ENCODE measurements around the gene LHCGR.
A peak's percentile ranks its signal among the peaks of the same experiment; 100 is the strongest.

Gene LHCGR

DNA sequence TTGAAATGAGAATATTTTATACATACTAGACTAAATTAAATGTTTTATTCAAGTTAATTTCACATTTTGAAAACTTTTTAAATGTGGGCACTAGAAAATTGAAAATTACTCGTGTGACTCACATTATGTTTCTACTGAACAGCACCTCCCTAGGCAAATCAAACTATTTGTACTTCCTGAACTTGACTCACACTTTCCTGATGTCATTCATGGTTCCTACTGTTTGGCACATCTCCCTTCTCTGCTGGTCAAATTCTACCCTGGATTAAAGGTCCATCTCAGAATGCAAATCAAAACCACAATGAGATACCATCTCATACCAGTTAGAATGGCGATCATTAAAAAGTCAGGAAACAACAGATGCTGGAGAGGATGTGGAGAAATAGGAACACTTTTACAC lies 16.7 kb downstream of the LHCGR start:
- no peak for DNase-seq

DNA sequence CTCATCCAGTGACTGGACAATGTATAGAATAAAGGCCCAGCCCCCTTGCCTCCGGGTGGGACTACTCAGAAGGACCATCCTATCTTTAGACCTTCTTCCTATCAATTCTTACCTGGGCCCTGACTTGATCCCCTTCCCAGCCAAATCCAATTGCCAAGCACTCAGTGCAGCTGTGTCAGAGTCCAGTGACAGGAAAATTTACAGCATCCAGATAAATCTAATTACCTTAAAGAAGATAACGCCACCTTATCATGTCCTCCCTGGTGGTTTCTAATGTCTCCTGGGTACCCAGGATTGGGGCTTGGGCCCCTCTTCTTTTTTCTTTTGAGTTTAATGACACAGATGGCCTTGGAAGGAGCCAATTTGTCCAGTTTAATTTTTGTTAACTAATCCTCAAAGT lies 19.3 kb downstream of the LHCGR start:
- no peak for DNase-seq

DNA sequence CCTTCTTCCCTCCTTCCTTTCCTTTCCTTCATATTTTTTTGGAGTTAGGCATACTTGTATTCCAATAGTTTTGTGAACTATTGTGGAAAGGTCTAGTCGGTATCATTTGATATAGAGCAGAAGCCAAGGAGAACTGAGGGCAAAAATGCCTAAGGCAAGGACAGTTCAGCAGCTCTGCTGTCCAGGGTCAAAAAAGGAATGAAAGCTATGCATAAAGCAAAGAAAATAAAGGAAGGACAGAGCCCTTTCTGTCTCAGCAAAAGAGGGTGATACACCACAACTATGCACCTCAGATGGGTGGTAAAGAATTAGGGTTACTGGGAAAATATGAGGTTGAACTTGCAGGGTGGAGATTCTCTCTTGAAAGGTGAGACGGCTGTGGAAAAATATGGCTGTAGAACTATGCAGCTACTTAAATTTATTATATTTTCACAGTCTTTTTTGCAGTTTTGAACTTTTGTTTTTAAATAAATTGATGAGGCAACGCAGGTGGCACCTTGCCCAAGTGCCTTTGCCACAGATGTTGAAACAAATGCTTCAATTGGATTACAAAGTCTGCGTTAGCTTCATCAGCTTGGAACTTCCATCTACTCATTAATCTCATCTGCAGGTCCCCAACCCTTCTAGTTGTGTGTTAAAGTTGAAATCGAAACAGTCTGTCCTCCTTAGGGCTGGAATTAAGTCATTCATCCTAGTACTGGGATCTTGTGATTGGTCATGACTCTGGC lies 20.8 kb downstream of the LHCGR start:
- peak in 1 of 2 experiments; percentile 52 for DNase-seq

DNA sequence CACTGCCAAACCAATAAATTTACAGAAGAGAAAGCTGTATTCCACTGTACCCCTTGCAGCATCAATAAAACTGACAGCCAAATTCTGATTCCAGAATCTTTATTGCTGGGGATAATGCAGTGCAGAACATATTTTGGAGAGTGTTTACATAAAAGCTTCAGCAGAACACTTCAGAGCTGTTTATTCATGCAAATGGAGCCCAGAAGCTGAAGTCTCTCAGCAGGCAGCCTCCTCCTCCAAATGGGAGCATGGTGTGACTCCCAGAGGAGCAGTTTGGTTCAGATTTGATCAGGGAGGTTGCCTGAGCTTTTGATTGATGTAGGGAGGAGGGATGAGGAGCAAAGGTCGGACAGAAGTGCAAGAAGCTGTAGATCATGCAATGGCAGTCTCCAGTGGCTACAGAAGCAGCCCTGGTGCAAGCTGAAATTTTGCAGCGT lies 22.4 kb downstream of the LHCGR start:
- no peak for DNase-seq

DNA sequence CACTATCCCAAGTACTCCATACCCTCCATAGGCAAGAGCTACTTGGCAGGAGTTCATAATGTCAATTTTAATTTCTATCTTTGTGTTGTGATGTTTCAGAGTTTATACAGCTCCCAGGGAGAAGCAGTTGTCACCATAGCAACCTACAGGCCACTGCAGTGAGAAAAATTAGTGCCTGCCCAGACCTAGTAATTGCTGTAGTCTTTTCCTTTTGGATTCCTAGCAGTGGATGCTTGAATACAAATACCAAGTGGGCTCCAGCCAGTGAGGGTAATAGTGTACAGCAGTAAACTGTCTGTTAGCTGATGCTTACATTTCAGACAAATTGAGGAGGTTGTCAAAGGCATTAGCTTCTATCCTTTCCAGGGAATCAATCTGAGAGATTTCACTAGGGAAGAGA lies 26.7 kb downstream of the LHCGR start:
- no peak for DNase-seq

DNA sequence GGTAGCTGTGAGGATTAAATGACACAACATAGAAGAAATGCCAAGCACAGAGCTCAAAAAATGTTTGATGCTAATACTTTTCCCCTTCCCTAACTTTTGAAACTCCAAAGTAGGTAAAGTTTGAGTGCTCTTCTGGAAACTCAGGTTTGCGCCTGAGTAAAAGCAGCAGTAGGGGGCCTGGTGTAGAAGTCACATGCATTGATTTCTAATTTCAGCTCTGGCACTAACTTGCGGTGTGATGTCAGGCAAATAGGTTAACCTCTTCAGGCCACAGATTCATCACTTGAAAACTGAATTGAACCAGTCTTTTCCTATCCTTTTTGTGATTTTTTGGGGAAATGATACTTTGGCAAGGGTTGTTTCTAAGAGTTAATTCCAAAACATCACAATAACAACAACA lies 27.2 kb downstream of the LHCGR start:
- DNase-seq, result no peak

DNA sequence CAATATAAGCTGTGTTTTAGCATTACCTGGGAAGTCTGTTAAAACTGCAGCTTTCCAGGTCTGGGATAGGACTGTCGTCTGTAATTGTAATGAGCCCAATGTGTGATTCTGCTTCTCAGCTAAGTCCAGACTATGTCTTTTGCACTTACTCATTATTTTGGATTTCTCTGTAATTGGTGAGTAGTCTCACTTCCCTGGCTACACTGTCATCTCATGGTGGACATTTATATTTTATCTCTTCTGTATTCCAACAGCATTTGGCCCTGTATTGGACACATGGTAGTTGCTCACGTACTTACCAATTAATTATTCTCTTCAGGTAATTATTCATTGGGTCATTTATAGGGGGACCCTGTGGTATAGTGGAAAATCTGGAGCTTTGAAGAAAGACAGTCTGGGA lies 28.0 kb downstream of the LHCGR start:
- no peak for DNase-seq

DNA sequence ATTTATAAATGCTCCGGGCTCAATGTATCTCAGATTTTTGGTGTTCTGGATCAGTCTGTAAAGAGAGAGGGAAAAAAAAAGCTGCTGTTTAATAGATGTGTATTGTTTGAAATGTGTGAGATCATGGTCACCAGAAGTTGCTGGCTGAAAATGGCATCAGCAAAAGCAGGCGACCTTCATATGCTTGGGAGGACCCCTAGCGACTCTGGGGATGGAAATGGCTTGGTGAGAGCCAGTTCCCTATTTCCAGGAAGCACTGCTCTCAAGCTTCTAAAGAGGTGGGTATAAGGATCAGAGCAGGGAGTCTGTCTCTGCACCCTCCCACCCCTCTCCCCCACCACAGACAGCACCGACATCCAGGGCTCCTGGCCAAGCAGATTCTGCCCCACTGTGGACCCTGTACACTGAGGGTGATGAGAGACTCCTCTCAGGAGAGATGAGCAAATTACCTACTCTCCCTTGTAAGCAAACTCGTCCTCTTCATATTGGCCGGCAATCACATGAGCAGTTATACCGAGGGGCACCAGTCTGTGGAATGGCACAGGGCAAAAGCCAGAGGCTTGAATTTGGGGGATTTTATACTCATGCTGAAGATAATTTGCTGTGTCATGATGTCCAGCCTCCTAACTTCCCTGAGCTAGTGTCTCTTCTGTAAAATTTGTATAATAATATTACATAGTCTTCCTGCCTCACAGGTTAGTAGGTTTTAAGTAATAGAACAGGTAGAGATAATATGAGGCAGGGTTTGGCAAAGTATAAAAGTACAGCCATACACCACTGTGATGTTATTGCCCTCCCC lies 29.6 kb downstream of the LHCGR start:
- no peak for DNase-seq

DNA sequence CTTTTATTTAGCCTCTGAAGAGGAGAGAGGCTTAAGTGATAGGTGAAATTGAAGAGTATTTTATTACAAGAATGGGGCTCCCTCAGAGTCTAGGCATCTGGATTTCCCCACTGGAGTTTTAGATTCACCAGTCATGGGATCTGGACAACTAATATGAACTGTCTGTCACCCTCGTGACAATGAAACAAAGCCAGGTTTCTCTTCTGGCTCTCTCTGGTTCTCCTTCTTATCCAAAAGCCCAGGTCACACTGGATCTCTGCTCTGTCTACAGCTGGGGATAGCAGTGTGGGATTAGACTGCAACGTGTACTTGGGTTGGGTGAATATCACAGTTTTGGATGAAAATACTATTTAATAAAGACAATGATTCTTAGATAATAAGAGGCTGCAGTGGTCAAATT lies 31.2 kb downstream of the LHCGR start:
- no peak for DNase-seq

DNA sequence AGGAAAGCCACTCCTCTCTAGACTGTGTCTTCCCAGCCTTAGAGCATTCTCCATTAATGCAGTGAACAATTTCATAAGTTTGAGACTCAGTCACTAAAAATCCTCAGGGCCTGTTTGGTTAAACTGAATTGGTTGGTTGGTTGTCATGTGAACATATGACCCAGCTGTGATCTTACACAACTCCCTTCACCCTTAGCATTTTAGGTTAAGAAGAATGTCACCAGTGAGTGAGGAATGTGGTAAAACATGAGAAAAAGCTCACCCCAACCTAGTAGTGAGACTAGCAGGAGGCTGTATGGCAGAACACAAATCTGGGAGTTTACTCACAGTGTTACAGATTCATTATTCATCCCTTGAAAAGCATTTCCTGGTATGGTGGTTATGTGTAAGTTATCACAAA lies 32.4 kb downstream of the LHCGR start:
- DNase-seq, result no peak

DNA sequence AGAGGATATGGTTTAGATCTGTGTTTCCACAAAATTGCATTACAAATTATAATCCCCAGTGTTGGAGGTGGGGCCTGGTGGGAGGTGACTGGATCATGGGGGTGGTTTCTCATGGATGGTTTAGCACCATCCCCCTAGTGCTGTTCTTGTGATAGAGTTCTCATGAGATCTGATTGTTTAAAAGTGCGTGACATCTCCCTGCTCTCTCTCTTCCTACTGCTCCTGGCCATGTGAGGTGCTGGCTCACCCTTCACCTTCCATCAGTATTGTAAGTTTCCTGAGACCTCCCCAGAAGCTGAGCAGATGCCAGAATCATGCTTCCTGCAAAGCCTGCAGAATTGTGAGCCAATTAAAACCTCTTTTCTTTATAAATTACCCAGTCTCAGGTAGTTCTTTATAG lies 33.1 kb downstream of the LHCGR start:
- DNase-seq, result no peak

DNA sequence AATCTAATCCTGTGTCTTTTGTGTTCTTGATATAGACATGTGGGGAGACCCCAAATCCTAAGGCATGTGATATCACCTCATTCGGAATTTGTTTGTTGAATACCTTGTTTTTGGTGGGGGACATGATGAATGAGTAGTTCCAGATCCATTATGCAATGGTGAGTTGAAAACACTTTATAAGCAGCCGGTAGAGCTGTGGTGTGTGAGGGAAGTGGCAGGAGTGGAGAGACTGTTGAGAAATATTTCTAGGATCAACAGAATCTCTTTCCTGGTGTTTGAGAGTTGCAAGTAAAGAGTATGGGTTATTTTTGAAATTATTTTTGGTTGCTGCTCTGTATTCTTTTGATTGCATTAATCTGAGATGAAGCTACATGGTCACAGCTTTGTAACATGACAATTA lies 34.4 kb downstream of the LHCGR start:
- DNase-seq, result no peak

DNA sequence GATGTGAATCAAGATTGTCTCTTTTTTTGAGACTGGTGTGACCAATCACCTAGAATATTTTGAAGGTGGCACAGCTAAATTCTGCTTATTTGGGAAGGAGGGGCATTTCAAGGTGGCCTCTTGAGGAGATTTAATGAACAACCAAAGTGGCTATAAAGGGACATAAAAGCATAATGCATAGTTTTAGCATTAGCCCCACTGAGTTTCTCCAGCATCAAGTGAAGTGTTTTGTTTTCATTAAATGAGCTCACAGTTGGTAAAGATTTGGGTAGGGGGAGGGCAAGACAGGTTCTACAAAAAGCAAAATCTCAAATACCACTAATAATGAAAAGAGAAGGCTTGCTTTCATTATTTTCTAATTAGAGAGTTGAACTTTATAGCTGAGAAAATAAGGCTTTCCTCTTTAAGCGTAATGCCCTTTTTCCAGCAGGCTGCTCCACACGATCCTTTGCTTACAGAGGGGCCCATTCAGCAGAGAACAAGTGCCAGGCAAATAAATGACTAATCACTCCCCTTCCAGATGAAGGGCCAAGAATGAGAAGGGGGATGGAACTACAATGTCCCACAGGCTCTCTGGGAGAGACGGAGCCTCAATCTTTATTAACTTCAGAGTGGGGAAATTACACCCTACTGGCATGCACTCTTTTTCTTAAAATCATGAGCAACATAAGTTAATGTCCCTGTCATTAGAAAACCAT lies 35.9 kb downstream of the LHCGR start:
- DNase-seq, result no peak

DNA sequence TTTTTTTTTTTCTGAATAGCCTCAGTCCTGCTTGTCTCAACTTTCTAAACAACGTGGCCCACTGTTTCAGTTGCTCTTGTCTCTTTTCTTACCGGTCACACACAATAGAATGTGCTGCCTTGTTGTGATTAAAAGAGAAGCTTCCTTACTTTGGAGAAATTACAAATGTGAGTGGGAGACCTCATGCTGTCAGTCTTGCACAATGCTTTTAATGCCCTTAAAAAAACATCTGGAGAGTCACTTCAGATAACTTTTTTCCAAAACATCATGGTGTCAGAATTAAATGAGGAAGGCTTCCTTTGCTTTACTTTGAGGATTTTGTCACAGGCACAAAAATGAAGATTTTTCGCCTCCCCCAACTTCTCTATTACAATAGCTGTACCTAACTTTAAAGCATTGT lies 37.7 kb downstream of the LHCGR start:
- DNase-seq, result no peak

DNA sequence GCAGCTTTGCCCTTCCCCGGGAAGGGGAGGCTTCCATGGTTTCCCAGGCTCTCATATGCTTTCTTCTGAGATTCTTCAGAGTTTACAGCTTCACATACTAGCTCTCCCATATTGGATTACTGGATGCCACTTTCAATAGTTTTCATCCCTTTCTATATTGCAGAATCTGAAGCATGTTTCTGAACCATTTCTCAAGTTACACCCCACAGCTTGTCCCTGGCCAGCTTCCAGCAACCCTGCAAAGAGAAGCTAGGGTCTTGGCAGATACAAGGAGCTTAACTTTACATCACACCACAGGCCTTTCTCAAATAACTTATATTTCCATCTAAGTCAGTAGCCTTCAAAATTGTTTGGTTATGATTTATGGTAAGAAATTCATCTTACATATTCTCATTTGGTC lies 39.6 kb downstream of the LHCGR start:
- DNase-seq, result peak; percentile 8 to 80

DNA sequence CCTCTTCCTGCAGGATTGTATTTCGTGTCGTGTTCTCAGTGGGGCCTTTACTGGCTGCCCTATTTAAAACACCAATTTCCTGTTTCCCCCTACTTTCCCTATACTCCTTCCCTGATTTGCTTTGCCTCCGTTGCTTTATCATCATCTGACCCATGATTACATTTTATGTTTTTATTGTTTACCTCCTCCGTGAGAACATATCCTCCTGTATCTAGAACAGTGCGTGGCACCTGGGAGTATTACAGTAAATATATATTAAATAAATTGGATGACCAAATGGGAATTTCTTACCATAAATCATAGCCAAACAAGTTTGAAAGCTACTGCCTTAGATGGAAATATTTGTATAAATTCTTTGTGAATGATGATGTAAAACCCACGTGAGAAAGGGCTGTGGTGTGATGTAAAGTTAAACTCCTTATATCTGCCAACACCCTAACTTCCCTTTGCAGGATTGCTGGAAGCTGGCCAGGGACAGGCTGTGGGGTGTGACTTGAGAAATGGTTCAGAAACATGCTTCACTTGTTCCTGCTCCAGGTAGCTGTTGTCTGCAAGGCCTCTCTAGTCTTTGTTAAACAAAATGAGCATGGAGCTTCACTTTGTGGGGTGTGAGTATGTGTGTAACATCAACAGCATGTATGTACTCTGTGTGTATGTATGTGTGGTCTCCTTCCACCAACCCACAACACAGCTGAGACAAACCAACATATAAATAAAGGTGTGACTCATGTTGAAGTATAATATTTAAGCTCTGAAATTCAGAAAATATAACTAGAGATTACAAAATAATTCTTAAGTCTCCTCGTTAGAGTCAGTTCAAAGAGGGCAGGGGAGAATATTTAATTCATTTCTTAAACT lies 40.3 kb downstream of the LHCGR start:
- peak in 1 of 2 experiments; percentile 4 for DNase-seq

DNA sequence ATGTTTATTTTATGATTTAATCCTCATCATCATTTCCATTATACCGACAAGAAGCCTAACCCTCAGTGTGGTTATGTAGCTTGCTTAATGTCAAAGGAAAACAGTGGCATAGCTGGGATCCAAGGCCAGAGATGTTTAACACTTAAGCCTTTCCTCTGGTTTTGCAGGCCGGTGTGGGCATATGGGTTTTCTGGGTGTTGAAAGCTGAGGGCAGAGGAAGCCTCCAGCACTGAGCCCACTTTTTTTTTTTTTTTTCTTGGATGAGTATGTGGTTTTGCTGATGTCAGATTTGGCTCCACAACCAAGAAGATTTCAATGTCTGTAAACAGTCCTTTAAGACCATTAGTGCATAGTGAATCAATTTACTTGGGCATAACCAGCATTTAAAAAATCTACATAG lies 41.3 kb downstream of the LHCGR start:
- no peak for DNase-seq

DNA sequence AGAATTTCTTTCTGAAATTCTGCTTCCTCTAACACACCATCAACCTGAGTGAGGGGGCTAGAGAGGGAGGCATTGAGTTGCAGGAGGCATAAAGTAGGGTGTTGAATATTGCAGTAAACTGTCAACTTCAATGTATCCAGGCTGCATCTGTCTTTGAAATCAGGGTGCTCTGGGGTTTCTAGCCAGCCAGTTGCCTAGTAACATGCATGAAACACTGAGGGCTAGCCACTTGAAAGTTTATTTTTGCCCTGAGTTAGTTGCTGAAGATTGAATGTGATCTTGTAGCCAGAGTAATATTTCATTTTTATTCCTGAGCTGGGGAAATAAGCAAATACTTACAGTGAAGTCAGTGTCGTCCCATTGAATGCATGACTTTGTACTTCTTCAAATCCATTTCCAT lies 41.9 kb downstream of the LHCGR start:
- no peak for DNase-seq

DNA sequence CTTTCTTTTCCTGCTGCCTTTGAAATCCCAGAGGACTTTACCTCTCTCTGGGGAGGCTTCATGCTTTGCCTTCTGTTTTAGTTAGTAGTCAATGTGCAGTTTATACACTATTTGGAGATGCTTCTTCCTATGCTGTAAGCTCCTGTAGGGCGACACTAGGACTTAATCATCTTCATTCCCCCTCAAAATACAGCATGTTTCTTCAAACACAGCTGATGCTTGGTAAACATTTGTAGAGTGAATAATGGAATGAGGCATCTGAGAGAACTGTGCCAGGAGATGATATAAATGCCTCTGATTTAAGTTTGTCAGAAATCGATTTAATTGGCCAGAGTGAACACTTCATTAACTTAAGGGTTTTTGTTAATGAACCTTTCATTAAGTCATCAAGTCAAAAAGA lies 43.4 kb downstream of the LHCGR start:
- no peak for DNase-seq

DNA sequence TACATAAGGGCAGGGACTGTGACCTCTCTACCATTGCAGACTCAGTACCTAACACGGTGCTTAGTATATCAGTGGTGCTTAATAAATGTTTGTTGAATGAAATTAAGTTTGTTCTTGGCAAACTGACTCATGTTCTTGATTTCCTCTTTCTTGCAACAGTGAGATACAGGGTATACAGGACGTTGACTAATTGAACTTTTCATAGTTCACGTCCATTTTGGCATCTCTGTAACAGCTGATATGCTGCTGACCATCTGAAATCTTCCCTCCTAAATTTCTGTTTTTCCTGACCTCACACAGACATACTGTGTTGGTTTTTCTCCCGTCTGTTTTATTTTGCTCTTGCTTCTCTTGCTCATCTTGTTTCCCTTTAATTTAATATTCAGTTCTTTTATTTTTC lies 44.2 kb downstream of the LHCGR start:
- no peak for DNase-seq

DNA sequence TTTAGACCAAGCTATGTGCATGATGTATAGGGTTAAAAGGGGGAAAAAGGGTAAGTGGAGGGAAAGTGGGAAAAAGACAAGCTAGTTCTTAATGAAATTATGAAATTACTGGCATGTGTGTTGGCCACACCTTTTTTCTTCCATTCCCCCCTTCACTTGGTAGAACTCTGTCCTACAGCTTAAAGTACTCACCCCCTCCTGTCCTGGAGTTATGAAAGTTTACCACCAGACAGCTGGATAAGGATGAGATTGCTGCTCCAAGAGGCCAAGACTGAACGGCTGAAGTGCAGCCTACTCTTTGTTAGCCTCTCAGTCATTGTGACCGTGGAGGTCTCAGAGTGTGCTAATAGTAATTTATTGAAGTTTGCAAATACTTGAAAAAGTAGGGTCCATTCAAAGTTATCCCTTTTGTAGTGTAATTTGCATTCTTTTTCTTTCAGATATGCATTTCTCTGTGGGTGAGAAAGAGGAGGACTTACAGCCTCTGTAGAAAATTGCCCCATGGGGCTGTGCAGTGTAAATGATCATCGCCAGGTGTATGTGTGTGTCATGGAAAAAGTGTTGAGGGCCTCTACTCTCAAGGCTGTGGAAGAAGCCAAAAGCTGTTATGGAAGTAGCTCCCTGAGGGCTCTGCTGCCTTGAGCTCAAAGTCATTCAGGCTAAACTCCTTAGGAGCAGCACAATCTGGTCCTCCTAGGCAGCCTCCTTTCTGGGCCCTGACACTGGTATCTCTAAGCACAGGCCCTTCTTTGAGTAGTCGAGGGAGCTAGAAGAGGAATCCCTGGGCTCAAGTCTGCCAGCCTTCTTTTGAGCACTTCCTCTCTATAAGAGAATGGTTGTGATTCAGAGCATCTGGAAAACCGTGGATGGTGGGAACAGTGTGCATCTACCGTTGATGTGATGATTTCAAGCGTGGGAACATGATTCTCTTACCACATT lies 46.2 kb downstream of the LHCGR start:
- DNase-seq, result no peak

DNA sequence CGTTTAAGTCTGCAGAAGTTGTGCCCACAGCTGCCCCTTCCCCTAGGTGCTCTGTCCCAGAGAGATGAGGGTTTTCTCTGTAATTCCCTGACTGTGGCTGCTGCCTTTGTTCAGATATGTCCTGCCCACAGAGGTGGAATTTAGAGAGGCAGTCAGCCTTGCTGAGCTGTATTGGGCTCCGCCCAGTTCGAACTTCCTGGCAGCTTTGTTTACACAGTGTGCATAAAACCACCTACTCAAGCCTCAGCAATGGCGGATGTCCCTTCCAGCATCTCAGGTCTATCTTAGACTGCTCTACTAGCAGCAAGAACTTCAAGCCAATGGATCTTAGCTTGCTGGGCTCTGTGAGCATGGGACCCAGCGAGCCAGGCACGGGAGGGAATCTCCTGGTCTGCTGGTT lies 48.1 kb downstream of the LHCGR start:
- DNase-seq, result no peak

All from NCI-H524 (cell line).